ENCODE results near the gene MRPS7.

DNA sequence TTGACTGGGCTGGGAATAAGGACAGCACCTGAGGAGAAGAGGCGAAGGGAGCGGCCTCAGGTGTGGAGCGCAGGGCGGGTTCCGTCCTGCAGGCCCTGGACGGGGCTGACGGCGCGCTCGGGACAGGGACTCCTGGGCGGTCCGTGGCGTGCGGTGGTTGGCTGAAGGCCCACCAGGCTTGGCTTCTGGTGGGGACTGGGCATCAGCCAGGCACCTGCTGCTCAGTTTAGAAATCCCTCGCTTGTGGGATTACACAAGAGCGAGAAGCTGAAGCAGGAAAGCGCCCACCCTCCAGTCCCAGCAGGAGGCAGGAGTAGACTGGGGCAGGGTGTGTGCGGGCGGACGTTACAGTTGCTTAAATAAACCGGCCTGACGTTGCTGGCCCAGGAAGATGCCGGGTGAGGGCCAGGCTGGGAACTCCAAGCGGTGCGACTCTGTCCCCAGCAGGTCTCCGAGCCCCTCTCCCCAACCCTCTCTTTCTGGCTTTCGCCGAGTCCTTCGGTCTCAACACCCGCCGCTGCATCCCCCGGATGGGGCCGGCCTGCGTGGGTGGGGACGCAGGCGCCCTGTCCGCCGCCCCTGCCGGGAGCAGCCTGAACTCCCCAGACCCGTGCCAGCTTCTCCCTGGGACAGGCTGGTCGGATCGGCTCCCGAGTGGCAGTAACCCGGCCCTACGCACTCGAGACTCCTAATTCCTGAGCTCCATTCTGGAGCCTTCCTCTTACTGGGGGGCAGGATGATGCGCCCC, 8.7 kb downstream of the MRPS7 start:
- TF ChIP-seq, protein P1, sequence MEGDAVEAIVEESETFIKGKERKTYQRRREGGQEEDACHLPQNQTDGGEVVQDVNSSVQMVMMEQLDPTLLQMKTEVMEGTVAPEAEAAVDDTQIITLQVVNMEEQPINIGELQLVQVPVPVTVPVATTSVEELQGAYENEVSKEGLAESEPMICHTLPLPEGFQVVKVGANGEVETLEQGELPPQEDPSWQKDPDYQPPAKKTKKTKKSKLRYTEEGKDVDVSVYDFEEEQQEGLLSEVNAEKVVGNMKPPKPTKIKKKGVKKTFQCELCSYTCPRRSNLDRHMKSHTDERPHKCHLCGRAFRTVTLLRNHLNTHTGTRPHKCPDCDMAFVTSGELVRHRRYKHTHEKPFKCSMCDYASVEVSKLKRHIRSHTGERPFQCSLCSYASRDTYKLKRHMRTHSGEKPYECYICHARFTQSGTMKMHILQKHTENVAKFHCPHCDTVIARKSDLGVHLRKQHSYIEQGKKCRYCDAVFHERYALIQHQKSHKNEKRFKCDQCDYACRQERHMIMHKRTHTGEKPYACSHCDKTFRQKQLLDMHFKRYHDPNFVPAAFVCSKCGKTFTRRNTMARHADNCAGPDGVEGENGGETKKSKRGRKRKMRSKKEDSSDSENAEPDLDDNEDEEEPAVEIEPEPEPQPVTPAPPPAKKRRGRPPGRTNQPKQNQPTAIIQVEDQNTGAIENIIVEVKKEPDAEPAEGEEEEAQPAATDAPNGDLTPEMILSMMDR (IDR thresholded peaks at IDR 0.05) = no peak
- TF ChIP-seq EZH2 (IDR thresholded peaks at IDR 0.05; ENCODE audit: borderline replicate concordance, insufficient read depth, low read depth, low read length, poor library complexity, severe bottlenecking) = no peak
